Hypothalamus (tissue), 51 donors: ENCODE data around the gene MYOZ2.

Source experiments
- DNase-seq, 51 donors: peaks; one replicate each; lab custom pipeline; 2025; lab: John Stamatoyannopoulos, UW

Gene MYOZ2

DNA sequence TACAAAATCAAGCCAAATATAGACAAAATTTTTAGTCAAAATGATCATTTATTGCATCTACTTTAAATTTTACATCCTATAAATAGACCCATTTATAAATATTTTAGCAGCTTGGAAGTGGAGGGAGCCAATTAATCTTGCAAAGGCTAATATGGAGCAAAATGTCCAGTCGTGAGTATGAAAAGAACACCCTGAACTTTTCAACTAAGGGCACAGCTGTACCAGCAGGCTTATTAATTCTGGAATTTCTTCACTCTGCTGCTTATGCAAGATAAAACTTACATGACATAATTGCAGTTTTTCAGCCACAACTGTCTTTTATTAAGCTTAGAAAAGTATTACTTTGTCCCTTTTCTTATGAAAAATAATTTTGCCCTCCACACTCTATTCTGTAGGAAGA, 54.0 kb downstream of the MYOZ2 start:
- no peak for DNase-seq

DNA sequence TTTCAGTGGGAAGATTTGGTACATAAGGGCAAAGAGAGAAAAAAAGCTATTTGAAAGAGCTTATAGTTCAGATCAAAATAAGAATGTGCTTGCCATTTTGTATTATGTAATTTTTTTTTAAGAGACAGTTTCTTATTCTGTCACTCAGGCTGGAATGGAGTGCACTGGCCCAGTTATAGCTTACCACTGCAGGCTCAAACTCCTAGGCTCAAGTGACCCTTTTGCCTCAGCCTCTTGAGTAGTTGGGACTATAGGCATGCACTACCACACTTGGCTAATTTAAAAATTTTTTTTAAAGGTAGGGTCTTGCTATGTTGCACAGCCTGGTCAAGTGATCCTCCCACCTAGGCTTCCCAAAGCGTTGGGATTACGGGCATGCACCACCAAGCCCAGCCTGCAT, 54.7 kb downstream of the MYOZ2 start:
- no peak for DNase-seq

GRCh38 chr4:119191505-119191904, 55.9 kb downstream of the MYOZ2 start:
- DNase-seq: no peak

DNA sequence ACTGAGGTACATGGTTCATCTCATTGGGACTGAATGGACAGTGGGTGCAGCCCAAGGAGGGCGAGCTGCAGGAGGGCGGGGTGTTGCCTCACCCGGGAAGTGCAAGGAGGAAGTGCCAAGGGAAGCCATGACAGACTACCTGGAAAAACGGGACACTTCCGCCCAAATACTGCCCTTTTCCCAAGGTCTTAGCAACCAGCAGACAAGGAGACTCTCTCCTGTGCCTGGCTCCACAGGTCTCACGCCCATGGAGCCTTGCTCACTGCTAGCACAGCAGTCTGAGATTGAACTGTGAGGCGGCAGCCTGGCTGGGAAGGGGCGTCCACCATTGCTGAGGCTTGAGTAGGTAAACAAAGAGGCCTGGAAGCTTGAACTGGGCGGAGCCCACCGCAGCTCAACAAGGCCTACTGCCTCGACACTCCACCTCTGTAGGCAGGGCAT, 62.2 kb downstream of the MYOZ2 start:
- no peak for DNase-seq

DNA sequence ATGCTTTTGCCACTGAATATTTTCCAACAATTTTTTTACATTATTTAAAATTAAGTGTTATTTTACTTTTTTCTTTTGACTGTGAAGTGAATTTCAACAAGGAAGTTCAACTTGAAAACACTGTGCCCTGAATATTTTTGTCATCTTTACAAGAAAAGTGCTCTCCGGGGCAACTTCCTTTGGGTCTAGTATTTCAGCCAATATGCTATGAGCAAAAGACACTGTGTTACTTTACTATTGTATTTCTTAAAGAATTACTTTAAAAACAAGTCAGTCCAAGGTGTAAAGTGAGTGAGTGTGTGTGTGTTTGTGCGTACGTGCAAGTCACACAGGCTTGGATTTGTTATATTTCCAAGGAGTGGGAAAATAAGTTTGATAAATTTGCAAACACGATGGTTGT, 69.3 kb downstream of the MYOZ2 start:
- no peak for DNase-seq

- no peak for DNase-seq
Observed at GRCh38 chr4:119205690-119206089, 70.1 kb downstream of the MYOZ2 start.

- no peak for DNase-seq
Observed at GRCh38 chr4:119206178-119206577, 70.5 kb downstream of the MYOZ2 start.

GRCh38 chr4:119207051-119207450, 71.4 kb downstream of the MYOZ2 start:
- DNase-seq: no peak

DNA sequence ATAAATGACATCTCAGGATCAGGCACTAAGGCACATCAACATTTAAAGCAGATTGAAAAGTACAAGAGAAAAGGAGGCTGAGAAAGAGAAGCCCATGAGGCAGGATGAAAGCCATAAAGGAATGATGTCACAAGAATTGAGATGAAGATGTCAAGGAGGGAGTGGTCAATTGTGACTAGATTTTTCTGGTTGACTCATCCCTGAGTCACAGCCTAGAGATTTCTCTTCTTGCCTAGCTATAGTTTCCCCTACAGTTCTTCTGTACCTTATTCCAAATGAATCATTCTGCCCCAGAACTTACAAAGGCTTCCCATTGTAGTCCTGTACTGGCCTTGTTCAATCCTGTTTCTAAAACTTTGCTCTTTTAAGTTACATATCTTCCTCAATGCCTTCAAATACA, 73.4 kb downstream of the MYOZ2 start:
- DNase-seq: no peak

GRCh38 chr4:119209586-119209985, 74.0 kb downstream of the MYOZ2 start:
- DNase-seq: no peak

DNA sequence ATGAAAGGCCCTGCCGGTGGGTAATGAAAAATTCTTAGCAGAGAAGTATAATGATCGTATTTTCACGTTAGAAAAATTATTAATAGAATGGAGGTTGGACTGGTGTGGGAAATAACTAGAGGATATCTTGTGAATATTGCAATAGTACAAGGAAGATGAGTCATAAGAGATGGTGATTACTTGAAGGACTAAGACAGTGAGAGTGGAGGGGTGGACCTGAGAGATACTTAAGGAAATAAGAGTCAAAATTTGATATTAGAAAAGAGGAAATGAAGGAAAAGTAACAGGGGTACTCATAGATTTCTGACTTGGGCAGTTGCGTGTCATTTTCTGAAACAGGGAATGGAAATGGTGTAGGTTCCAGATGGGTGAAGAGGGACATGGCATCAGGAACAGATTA, 75.1 kb downstream of the MYOZ2 start:
- no peak for DNase-seq

DNA sequence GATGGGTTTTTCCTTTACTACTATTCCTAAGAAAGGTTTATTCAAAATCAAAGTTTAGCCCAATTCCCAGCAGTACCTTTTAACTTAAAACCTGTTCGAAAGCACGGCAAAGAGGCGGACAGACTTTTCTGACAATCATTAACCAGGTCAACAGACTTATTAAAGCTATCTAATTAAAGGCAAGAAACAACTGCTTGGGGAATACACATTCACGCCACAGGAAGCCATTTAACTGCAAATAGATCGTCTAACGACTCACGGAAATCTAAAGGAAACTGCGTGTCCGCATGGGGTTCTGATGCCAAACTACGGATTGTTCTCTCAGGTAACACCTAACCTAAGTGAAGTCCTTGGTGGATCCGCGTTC, 76.2 kb downstream of the MYOZ2 start:
- no peak for DNase-seq

GRCh38 chr4:119212234-119212963, 76.8 kb downstream of the MYOZ2 start, which contains the start of gene USP53:
USP53 (plus strand) TSS chr4:119212713; CDS start chr4:119239760, 27,047 bp downstream.
- DNase-seq: peak; percentile 33 to 97 (median 88)

DNA sequence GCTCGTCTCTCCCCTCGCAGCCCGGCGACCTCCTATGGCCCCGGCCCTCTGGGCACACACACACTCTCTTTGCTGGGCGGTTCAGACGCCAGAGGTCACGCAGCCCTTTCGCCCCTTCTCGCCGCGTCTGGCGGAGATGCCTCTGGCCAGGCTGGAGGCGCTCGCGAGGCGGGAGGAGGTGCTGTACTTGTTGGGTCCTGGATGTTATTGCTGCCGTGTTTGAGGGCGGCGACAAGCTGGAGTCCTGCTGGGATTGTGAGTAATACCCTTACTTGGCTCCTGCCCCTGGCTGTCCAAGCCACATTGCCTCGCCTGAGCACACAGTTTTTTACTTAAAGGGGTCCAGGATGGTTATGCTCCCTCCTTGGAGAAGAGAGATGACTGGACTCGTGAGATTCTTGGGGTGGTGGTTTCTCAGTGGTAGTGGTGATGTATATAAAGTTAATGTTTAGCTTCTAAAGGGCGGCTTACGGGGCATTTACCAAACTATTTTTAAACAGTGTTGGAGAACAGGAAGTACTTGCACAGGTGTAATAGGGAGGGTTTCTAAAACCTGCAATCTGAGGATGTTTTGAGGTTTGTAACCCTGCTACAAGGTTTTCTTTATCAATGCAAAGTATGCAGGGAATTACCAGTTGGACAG, 77.5 kb downstream of the MYOZ2 start:
- DNase-seq: peak in 50 of 51 donors; percentile 12 to 90 (median 64)

GRCh38 chr4:119218093-119218492, 82.5 kb downstream of the MYOZ2 start:
- DNase-seq: no peak

DNA sequence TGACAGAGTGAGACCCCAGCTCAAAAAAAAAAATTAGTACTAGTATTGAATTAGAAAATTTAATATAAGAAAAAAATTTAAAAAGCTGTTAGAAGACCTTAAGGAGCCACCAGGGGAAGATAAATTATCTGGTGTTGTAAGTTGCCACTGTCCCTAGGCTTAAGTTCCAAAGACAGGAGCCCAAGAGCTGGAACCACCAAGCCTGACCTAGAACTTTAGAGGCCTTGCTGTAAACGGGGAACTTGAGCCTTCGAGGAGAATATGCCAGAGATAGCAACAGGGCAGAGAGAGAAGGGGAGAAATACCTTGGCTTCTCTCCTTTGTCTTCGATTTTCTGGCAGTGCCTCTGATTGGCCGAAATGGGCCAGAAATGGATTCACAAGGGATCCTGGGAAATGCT, 85.8 kb downstream of the MYOZ2 start:
- DNase-seq: no peak

DNA sequence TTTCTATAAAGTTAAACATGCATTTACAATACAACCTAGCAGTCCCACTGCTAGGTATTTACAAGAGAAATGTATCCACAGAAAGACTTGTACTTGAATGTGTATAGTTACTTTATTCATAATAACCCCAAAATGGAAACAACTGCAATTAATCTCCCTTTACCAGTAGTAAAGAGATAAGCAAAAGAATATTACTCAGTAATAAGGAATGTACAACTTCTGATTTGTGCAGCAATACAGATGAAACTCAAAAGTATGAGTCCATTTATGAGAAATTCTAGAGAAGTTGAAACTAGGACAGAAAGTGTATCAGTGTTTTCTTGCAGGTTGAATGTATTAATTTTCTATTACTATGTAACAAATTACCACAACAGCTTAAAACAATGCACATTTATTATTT, 92.1 kb downstream of the MYOZ2 start:
- DNase-seq: no peak

DNA sequence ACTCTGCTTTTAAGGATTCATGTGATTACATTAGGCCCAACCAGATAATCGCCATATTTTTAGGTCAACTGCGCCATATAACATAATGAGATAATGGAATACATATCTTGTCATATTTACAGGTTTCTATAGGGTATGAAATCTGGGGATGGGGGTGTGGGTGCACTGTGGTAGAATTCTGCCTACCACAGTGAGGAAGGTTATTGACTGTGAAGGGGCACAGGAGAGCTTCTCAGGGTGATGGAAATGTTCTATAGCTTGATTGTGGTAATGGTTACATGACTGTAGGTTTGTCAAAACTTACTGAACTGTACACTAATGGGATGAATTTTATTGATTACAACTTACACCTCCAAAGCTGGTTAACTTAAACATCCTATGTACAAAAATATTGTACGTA, 92.8 kb downstream of the MYOZ2 start:
- no peak for DNase-seq

GRCh38 chr4:119229908-119230687, 94.5 kb downstream of the MYOZ2 start:
- DNase-seq: no peak

GRCh38 chr4:119231491-119231890, 95.9 kb downstream of the MYOZ2 start:
- no peak for DNase-seq

DNA sequence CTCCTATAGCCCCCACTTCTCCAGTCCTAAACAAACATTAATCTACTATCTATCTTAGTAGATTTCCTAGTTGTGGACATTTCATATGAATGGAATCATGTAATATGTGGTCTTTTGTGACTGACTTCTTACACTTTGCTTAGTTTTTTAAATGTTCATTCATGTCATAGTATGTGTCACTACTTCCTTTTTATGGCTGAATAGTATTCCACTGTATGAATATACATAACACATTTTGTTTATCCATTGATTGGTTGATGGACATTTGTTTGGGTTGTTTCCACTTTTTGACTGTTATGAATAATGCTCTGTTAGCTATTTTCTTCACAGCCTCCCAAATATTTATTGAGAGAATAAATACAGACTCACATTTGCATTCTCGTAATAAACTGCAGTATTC, 96.7 kb downstream of the MYOZ2 start:
- no peak for DNase-seq

DNA sequence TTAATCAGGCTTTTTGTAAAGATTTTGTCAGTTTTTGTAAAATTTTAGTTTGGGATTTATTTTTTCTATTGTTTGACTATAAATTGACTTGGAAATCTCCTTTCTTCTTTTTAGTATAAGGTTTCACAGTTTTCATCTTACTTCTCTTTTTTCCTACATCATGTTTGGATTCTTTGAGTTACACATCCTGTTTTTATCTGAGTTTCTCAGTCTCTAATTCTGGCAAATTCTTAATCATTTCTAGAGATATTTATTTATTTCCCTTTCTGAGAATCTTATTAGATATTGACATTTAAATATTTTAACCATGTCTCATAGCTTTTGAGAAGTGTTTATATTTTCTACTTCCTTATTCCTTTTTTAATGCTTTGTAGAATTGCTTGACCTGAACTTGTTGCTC, 97.6 kb downstream of the MYOZ2 start:
- DNase-seq: no peak
